ENCODE measurements around the gene VPS13D.

The VPS13D gene

DNA sequence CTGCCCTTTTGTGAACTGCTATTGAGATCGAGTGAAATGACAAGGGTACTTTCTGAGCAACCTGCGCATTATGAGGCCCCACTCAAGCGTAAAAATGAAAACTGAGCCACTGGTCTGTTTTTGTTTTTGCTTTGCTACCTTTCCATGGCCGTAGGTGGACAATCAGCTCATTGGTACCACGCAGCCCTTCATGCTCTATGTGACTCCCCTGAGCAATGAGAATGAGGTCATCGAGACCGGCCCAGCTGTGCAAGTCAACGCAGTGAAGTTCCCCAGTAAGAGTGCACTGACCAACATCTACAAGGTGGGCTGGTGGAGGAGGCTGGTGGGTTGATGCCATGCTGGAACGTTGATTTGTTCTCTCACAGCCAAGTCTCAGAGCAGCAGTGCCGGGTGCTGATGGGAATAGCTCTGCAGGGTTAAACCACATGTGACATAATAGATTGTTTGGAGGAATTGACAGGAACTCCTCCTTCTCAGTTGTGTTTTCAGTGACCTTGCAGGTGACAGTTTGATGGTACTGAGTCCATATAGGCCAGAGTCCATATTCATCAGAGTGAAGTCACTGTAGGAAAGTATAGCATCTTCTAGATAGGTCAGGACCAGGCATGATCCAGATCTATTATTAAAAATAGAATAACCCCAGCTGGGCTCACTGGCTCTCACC is 170.3 kb downstream of the VPS13D start:
- in situ Hi-C loops (cut with MboI; ENCODE audit: low sequenced_read_pairs) = no loop called here

DNA sequence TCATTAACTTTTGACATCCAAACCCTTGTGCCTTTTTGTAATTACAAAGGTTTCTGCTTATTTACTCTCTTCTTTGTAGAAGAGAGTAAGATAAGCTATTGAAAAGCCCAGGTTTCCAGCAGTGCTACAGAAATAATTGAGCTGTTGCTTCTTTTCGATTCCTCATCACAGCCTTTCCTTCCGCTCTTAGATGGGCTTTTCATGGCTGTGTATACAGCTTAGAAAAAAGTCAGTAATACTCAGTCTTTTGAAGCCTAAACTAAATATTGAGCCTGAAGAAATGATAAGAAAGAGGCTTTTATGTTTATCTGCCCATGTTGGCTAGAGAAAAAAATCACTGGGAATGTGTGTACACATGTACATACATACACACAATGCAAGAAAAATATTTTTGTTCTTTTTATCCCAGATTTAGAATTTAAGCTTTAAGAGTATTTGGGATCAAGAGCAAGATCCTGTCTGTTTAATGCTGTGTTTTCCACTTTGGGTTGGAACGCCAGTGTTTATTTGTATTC is 172.4 kb downstream of the VPS13D start:
- in situ Hi-C loops (cut with MboI; ENCODE audit: low sequenced_read_pairs) = no loop called here

DNA sequence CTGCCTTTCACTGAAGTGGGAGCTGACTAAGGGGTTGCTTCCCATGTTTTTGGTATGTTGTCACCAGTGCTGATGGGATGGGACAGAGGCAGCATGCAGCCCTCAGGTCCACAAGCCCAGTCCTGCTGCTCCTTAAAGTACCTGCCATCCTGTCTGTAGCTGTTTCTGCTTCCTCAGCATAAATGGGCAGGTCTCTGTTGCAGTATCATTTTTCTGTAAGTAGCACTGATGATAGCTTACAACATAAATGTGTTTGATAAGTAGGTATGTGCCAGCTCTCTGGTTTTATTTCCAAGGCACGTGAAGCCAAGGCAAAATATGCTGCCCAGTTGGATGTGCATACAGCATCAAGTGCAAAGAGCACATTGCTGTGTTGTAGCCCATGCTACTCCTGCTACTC is 173.0 kb downstream of the VPS13D start:
- in situ Hi-C loops (cut with MboI; ENCODE audit: low sequenced_read_pairs) = no loop called here

DNA sequence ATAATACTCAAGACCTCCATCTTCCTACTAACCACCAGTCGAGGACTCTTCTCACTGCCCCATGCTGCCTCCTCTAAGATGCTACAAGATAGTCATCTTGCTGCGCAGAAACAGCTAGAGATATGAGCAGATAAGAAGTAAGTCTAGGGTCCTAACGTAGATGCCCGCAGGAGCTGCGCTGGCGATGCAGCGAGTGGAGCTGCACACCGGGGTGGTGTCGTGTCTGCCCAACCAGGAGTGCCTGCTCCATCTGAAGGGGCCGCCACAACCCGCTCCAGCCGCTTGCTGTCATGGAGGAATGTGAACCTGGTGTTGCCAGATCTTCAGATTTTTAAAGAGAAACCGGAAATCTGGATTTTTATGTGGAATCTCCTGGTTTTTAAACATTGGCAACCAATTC is 175.1 kb downstream of the VPS13D start:
- in situ Hi-C loops (cut with MboI; ENCODE audit: low sequenced_read_pairs) = no loop called here

DNA sequence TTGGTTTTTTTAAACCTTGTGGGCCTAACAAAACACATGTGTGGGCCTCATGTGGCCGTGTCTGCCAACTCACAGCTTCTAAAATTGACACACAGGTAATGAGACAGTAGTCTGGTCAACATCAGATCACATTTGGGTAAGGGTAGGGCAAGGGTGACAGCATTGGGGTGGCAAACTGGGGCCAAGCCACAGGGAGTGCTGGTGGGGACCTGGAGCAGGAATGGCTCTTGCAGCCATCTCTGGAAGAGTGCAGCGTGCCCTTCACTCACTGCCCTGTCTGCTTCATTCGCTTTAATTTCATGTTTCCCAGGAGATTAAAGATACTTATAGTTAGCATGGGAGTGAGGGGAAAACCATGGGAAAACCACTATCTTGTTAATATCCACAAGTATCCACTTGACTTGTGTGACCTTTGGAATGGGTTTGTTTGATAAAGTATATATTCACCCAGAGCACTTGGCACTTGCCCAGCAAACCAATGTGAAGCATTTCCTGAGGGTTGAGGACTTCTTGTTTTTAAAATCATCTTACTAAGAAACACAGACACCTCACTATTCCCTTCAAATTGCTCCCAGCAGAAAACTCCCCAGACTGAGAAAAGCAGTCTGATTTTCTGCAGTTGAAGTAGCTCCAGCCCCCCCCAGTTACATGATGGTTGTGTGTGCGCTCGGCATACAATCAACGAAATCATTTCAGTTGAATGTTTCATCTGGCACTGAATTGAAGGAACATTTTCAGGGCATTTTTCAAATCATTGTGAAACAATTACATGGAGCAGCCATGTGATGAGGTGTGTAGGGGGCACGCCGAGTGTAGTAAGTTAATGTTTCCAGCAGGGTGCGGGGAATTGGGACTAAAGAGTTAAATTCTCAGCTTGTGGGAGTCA is 175.7 kb downstream of the VPS13D start:
- in situ Hi-C loops (cut with MboI; ENCODE audit: low sequenced_read_pairs) = no loop called here

DNA sequence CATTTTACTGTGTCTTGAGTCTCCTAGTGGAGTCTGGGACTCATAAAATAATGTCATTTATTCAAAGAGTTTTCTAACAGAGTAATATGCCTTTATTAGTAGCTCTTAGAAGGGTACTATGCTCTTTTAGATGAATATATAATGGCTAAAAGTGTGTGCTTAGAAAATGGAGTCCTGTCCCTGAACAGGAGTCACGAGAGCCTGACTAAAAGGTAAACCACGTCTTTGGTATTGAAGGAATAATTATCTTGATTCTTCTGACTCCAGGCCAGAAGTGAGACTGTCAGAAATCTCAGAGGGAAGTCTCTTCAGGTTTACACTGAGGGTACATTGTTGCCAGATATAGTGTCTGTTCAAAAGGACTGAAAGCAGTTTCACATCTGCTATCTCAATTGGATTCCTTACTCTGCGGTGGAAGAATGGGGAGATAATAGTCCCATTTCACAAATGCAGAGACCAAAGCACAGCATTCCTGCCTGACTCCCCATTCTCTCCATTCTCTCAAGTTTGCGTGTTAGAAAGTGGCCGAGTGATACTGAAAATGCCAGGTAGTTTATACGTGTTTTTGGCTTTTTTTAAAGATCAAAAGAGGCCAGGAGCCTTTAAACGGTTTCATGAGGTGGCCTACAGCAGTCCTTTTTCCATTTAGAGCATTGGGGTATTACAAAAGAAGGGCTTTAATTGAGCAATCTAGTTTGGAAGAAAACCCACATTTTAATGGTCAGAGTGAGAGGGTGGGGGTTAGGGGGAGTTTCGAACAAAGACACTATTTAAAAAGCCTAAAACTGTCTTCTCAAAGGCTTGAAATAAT is 176.6 kb downstream of the VPS13D start:
- in situ Hi-C loops (cut with MboI; ENCODE audit: low sequenced_read_pairs) = no loop called here

DNA sequence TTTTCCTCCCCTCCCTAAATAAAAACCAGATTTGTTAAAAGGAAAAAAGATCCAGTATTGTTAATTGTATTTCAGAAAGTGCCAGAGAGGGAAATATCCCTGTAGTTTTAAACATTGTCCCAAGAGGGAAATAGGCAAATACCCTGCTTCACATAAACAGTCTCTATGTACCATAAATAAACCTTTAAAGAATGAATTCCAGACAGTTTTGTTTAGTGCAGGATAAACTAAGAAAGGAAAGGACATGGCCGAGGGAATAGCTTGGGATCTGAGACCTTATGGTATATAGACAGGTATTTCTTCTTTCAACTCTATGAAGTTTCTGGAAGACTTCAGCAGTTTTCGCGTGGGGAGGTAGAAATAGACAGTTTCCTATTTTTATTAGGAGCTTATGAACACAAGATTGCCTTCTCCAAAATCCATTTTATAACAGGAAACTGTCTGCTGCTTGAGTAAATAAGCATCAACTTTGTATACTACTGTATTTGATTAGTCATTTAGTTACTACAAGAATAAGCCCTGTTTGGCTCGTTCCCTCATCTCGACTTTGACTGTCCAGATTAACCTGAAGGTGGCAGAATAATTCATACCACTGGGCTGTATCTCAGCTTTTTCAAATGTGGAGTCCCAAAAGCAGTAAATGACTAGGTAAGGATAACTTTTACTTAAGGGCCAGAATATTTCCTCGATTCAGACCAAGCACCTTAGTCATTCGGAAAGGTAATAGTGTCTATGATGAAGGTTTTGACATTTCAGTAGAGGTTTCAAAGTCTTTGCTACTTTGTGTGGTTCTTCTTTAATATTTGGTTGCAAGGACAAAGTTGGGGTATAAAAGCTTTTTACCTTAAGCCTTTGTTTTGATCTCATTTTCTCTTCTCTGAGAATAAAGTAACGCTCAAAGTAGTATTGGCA is 177.5 kb downstream of the VPS13D start:
- in situ Hi-C loops (cut with MboI; ENCODE audit: low sequenced_read_pairs) = no loop called here

DNA sequence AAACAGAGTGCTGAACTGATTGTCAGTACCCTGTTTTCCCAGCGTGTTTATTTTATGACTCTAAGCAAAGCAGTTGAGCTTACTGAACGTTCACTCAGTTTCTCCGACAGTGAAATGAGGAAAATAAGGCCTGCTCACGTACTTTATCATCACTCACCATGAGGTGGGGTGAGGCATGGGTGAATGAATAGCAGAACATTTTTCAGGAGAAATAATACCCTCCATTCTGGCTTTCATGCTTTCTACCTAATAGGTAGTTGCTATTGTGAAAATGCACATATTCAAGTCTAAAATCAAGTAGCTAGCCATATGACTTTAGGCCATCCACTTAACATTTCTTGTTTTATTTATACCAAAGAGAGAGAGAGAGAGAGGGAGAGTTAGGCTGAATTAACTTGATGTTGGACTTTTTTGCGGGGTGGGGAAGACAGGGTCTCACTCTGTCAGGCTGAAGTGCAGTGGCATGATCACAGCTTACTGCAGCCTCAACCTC is 178.2 kb downstream of the VPS13D start:
- in situ Hi-C loops (cut with MboI; ENCODE audit: low sequenced_read_pairs) = no loop called here

DNA sequence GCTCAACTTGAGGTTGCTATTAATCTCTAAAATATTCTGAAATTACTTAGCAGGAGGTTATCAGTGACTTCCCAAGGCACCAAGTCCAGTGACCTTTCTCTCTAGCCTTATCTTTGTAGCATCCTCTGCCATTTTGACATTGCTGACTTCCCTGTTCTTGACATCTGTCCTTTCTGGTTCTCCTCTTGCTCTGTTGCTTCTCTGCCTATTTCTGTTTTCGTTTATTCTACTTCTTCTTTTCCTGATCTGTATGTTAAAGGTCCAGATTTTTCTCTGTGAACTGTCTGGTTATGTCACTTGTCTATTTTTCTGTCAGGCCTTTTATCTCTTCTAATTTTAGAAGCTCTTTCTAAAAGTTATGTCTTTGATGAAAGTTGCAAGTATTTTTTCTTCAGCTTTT is 178.8 kb downstream of the VPS13D start:
- in situ Hi-C loops (cut with MboI; ENCODE audit: low sequenced_read_pairs) = no loop called here

DNA sequence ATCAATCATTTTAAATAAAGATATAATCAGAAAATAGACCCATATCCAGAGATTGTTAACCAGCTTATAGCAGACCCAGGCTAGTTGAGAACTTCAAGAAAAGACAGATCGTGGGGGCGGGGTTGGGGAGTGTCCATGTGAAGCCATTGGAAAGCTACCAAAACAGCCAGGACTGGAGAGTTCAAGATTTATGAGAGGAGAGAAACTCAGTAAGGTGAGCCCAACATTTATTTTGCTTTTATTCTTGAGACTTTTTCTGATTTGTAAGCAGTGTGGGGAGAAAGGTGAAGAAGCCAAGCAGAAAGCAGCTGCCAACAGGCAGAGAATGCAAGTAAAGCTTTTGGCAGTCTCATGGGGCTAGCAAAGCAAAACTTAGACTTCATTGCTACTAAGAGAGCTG is 179.9 kb downstream of the VPS13D start:
- in situ Hi-C loops (cut with MboI; ENCODE audit: low sequenced_read_pairs) = no loop called here

DNA sequence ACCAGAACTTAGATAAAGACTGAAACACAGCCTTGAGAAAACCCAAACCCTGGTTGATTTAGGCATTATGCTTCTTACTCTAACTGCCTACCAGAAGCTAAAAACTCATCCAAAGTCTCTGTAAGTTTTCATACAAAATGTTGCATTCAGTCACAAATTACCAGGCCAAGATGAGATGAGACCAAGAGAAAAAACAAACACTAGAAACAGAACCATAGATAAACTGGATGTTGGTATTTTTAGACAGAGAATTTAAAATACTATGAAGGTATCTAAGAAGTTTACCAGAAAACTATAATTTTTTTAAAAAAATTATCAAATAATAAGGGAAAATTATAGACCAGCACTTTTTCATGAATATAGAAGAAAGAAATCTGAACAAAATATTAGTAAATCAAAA is 180.5 kb downstream of the VPS13D start:
- in situ Hi-C loops (cut with MboI; ENCODE audit: low sequenced_read_pairs) = no loop called here

DNA sequence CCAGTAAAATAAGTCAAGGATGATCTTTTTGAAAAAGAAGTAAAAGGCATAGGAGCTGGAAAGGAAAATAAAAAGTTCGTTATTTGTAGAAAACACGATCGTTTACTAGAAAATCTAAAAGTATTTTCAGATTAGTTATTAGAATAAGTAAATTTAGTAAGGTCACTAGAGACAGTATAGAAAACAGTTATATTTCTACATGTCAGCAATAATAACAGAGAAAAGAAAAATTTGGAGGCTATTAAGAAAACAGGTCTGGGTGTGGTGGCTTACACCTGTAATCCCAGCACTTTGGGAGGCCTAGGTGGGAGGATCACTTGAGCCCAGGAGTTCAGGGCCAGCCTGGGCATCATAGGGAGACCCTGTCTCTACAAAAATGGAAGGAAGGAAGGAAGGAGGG is 181.3 kb downstream of the VPS13D start:
- in situ Hi-C loops (cut with MboI; ENCODE audit: low sequenced_read_pairs) = no loop called here

DNA sequence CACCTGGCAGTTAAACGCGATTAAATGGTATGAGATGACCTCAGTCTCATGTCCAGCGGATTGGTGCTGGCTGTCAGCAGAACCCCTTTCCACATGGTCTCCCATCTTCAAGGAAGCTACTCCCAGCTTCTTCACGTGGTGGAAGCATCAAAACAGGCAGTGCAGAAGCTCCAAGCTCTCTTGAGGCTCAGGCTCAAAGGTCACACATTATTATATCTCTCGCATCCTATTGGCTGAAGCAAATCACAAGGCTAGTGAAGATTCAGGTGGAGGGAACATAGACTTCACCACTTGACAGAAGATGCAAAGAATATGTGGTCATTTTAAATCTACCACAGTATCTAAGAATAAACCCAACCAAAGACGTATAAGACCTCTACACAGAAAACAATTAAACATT is 181.9 kb downstream of the VPS13D start:
- in situ Hi-C loops (cut with MboI; ENCODE audit: low sequenced_read_pairs) = no loop called here

DNA sequence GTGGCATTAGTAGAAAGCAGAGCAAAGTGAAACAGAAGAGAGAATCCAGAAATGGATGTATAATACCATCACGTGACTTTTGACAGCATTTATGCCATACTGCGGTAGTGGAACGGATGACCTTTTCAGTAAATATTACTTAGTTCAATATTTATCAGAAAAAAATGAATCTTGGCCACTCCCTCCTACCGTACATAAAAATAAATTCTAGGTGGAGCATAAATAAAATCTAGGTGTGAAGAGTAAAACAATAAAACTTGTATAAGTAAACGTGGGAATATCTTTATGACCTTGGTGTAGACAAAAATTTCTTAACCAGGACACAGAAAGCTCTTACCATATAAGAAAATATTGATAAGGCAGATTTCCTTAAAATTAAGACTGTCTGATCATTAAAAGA is 182.6 kb downstream of the VPS13D start:
- in situ Hi-C loops (cut with MboI; ENCODE audit: low sequenced_read_pairs) = no loop called here

DNA sequence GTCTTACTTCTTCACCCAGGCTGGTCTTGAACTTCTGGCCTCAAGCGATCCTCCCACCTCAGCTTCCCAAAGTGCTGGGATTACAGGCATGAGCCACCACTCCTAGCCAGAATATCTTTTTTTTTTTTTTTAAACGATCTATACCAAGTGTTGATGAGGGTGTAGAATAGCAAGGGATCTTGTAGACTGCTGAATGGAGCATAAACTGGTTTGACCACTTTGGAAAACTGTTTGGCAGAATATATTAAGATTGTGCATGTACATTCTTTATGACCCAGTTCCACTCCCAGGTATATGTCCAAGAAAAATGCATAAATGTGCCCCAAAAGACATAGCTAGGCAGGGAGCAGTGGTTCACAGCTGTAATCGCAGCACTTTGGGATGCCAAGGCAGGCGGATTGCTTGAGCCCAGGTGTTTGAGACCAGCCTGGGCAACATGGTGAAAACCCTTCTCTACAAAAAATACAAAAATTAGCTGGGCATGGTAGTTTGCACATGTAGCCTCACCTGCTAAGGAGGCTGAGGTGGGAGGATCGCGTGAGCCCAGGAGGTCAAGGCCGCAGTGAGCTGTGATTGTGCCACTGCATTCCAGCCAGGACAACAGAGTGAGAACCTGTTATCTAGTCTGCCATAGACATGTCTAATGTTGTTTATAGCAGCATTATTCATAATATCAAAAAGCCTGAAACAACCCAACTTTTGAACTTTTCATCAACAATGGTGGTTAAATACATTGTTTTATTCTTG is 184.0 kb downstream of the VPS13D start:
- in situ Hi-C loops (cut with MboI; ENCODE audit: low sequenced_read_pairs) = no loop called here

DNA sequence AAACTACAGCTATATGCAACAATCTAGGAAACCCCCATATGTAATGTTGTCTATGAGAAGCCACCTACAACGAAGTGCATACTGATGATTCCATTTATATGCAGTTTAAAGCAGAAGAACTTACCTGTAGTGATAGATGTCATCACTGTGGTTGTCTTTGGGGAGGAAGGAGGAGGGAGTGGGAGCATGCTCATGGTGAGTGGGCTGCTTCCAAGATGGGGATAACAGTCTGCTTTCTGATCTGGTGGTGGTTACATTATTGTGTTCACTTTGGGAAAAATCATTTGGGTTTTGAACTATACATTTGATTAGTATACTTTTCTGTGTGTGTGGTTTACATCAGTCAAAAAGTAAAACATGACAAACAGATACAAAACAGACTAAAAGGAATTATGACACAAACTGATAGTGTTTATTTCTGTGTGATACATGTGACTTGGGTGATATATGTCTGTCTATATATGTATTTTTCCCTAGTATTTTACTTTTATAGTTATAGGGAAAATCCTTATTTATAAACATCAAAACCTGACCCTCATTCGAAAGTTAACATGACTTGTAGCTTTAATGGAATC is 184.7 kb downstream of the VPS13D start:
- in situ Hi-C loops (cut with MboI; ENCODE audit: low sequenced_read_pairs) = no loop called here

DNA sequence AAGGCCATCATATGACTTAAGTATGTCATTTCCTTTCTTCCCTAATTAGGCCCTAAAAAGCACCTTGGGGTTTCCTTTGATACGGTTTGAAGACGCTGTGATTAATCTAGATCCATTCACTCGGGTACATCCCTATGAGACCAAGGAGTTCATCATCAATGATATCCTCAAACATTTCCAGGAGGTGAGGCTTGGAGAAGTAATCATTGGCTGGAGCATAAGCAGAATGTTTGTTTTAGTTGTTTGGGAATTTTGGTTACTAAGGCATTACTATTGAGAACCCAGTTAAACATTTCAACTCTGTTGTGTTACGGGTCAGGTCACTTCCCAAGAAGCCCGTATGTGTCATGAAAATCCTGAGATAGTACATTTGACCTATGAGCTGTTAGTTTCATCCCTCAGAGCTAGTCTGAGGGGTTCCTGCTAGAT is 185.2 kb downstream of the VPS13D start:
- in situ Hi-C loops (cut with MboI; ENCODE audit: low sequenced_read_pairs) = no loop called here

DNA sequence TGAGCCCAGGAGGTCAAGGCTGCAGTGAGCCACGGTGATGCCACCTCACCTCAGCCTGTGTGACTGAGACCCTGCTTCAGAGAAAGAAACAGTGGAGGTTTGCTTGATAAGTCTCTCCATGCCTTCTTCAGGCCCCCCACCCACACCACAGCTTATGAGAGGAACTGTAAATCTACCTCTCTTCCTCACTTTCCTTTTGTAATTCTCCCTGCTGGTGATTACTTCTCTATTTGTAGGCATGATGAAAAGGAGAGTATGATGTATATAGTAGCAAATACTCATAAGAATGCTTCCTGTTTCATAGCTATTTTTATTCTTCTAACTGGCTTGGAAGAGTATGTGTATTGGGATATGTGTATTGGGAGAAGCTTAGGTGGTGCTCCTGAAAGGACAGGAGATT is 186.3 kb downstream of the VPS13D start:
- in situ Hi-C loops (cut with MboI; ENCODE audit: low sequenced_read_pairs) = no loop called here

DNA sequence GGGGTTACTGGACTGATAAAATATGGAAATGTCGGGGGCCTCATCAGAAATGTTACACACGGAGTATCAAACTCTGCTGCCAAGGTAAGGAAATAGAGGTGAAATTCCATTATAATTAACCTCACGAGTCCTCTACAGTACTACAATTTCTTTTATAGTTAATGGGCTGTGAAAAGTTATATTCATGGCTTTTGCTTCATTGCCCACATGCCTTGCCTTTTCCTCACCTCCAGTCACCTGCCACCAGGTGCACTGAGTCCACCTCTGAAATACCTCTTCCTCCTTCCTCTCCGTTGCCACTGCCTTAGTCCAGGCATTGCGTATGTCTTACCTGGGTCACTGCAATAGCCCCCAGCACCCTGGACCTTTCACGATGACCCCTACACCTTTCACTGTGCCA is 186.9 kb downstream of the VPS13D start:
- in situ Hi-C loops (cut with MboI; ENCODE audit: low sequenced_read_pairs) = no loop called here
